ENCODE results near the gene CFAP73.

The CFAP73 gene

GRCh38 chr12:113159937-113160336 lies 10.4 kb downstream of the CFAP73 start:
- no peak for TF ChIP-seq GATA3 (IDR thresholded peaks at IDR 0.05; ENCODE audit: low read depth, low read length)
- TF ChIP-seq GATA2 (IDR thresholded peaks at IDR 0.05; ENCODE audit: low read depth, low read length) = no peak

- no peak for TF ChIP-seq GATA2 (IDR thresholded peaks at IDR 0.05; ENCODE audit: low read depth, low read length)
- no peak for TF ChIP-seq GATA3 (IDR thresholded peaks at IDR 0.05; ENCODE audit: low read depth, low read length)
Observed at GRCh38 chr12:113161415-113162016, 12.0 kb downstream of the CFAP73 start.

- TF ChIP-seq GATA3 (IDR thresholded peaks at IDR 0.05; ENCODE audit: low read depth, low read length) = no peak
- TF ChIP-seq GATA2 (IDR thresholded peaks at IDR 0.05; ENCODE audit: low read depth, low read length) = no peak
Observed at GRCh38 chr12:113162102-113163029, 12.8 kb downstream of the CFAP73 start.

GRCh38 chr12:113163030-113163360 lies 13.5 kb downstream of the CFAP73 start:
- TF ChIP-seq GATA2 (IDR thresholded peaks at IDR 0.05; ENCODE audit: low read depth, low read length) (no peak), GATA3 (IDR thresholded peaks at IDR 0.05; ENCODE audit: low read depth, low read length) (no peak)

GRCh38 chr12:113164014-113164413 lies 14.5 kb downstream of the CFAP73 start:
- TF ChIP-seq GATA3 (IDR thresholded peaks at IDR 0.05; ENCODE audit: low read depth, low read length) (no peak), GATA2 (IDR thresholded peaks at IDR 0.05; ENCODE audit: low read depth, low read length) (no peak)

GRCh38 chr12:113165521-113166450 lies 16.3 kb downstream of the CFAP73 start:
- TF ChIP-seq GATA3 (IDR thresholded peaks at IDR 0.05; ENCODE audit: low read depth, low read length) = no peak
- TF ChIP-seq GATA2 (IDR thresholded peaks at IDR 0.05; ENCODE audit: low read depth, low read length) = no peak

GRCh38 chr12:113167868-113168267 lies 18.3 kb downstream of the CFAP73 start:
- TF ChIP-seq GATA3 (IDR thresholded peaks at IDR 0.05; ENCODE audit: low read depth, low read length) (no peak), GATA2 (IDR thresholded peaks at IDR 0.05; ENCODE audit: low read depth, low read length) (no peak)

GRCh38 chr12:113169697-113170096 lies 20.2 kb downstream of the CFAP73 start:
- TF ChIP-seq GATA2 (IDR thresholded peaks at IDR 0.05; ENCODE audit: low read depth, low read length) (no peak), GATA3 (IDR thresholded peaks at IDR 0.05; ENCODE audit: low read depth, low read length) (no peak)

- TF ChIP-seq GATA3 (IDR thresholded peaks at IDR 0.05; ENCODE audit: low read depth, low read length) = no peak
- no peak for TF ChIP-seq GATA2 (IDR thresholded peaks at IDR 0.05; ENCODE audit: low read depth, low read length)
Observed at GRCh38 chr12:113170457-113170856, 20.9 kb downstream of the CFAP73 start.

- TF ChIP-seq GATA3 (IDR thresholded peaks at IDR 0.05; ENCODE audit: low read depth, low read length) = no peak
- no peak for TF ChIP-seq GATA2 (IDR thresholded peaks at IDR 0.05; ENCODE audit: low read depth, low read length)
Observed at GRCh38 chr12:113170926-113171325, 21.4 kb downstream of the CFAP73 start.

GRCh38 chr12:113171543-113171942 lies 22.0 kb downstream of the CFAP73 start:
- TF ChIP-seq GATA3 (IDR thresholded peaks at IDR 0.05; ENCODE audit: low read depth, low read length) = no peak
- no peak for TF ChIP-seq GATA2 (IDR thresholded peaks at IDR 0.05; ENCODE audit: low read depth, low read length)

GRCh38 chr12:113172185-113172584 lies 22.7 kb downstream of the CFAP73 start:
- TF ChIP-seq GATA3 (IDR thresholded peaks at IDR 0.05; ENCODE audit: low read depth, low read length) = no peak
- no peak for TF ChIP-seq GATA2 (IDR thresholded peaks at IDR 0.05; ENCODE audit: low read depth, low read length)

- TF ChIP-seq GATA2 (IDR thresholded peaks at IDR 0.05; ENCODE audit: low read depth, low read length) = no peak
- TF ChIP-seq GATA3 (IDR thresholded peaks at IDR 0.05; ENCODE audit: low read depth, low read length) = no peak
Observed at GRCh38 chr12:113173081-113173698, 23.7 kb downstream of the CFAP73 start.

All from SH-SY5Y (cell line).